PC-9 (cell line): Measurements from ENCODE around the gene STRA6. TPM values are rescaled to one million over a fixed set of nuclear protein-coding genes. Genes with fewer than 3 reads are reported as not detected.

Source experiments
- BruUV-seq: library from RNA; stranded (reverse); fragments of 400-500 nt; replicated peaks from 2 replicates; lab custom pipeline; 2021; lab: Mats Ljungman, UMichigan
- CTCF ChIA-PET: fragments of 300-600 bp; sonication (Branson Sonifier 250); formaldehyde crosslinking; loops from one replicate; lab custom pipeline; 2022; ENCODE audit warnings: antibody characterized with exemption; lab: Charles Lee
- POLR2A ChIA-PET: fragments of 300-600 bp; sonication (Branson Sonifier 250); formaldehyde crosslinking; loops from one replicate; lab custom pipeline; 2022; ENCODE audit warnings: antibody characterized with exemption; ENCODE audit not compliant: unreplicated experiment; lab: Charles Lee
- DNase-seq, 2 experiments: peaks; one replicate each; pipeline versions ENCODE4 v3.0.0 to v3.0.0-alpha.2; 2015 to 2022; ENCODE audit warnings: mixed read lengths in 1 of 2
- H2AFZ ChIP-seq: fragments of 200-600 bp; sonication (generic); 2 replicates; pipeline ENCODE4 v1.8.1; 2017; ENCODE audit warnings: antibody characterized with exemption
- H3F3A ChIP-seq: fragments of 200-600 bp; sonication (generic); 2 replicates; pipeline ENCODE4 v1.8.1; 2017; ENCODE audit warnings: antibody characterized with exemption, mild to moderate bottlenecking, low read depth; ENCODE audit not compliant: insufficient read depth
- H3K27ac ChIP-seq: fragments of 200-600 bp; sonication (generic); 2 replicates; pipeline ENCODE4 v1.6.1; 2016; ENCODE audit warnings: mixed run types
- H3K27me3 ChIP-seq: fragments of 200-600 bp; sonication (generic); 2 replicates; pipeline ENCODE4 v1.6.1; 2016; ENCODE audit warnings: low read depth, mixed run types; ENCODE audit not compliant: insufficient read depth
- H3K36me3 ChIP-seq: fragments of 200-600 bp; sonication (generic); 2 replicates; pipeline ENCODE4 v1.6.1; 2016; ENCODE audit warnings: low read depth, mixed run types
- H3K4me1 ChIP-seq: fragments of 200-600 bp; sonication (generic); replicated peaks from 2 replicates; pipeline ENCODE4 v1.6.1; 2016; ENCODE audit warnings: mixed run types; ENCODE audit not compliant: insufficient read depth
- H3K4me2 ChIP-seq: fragments of 200-600 bp; sonication (generic); 2 replicates; pipeline ENCODE4 v1.6.1; 2017; ENCODE audit warnings: mixed run types
- H3K4me3 ChIP-seq: fragments of 200-600 bp; sonication (generic); 2 replicates; pipeline ENCODE4 v1.6.1; 2016; ENCODE audit warnings: mixed run types
- H3K79me2 ChIP-seq: fragments of 200-600 bp; sonication (generic); 2 replicates; pipeline ENCODE4 v1.6.1; 2017; ENCODE audit warnings: low read depth, mixed run types
- H3K9me2 ChIP-seq: fragments of 200-600 bp; sonication (generic); 2 replicates; pipeline ENCODE4 v1.8.1; 2017; ENCODE audit warnings: mild to moderate bottlenecking; ENCODE audit not compliant: insufficient read depth
- H3K9me3 ChIP-seq: fragments of 200-600 bp; sonication (generic); 2 replicates; pipeline ENCODE4 v1.8.1; 2016; ENCODE audit warnings: low read depth; ENCODE audit not compliant: insufficient read depth
- H4K20me1 ChIP-seq: fragments of 200-600 bp; sonication (generic); 2 replicates; pipeline ENCODE4 v1.8.1; 2017; ENCODE audit not compliant: insufficient read depth
- CTCF ChIP-seq: fragments of 200-600 bp; sonication (generic); conservative IDR thresholded peaks from 2 replicates; pipeline ENCODE4 v1.6.1; 2017; ENCODE audit warnings: mixed run types, antibody characterized with exemption, mild to moderate bottlenecking, moderate library complexity
- EZH2 ChIP-seq: fragments of 200-600 bp; sonication (generic); IDR thresholded peaks from 2 replicates; pipeline ENCODE4 v1.8.0; 2017; ENCODE audit warnings: antibody characterized with exemption, low read depth
- intact Hi-C: fragments of 100-400 bp; cut with micrococcal nuclease; formaldehyde crosslinking; loops from one replicate; pipeline ENCODE4 v1.10.0; 2022; ENCODE audit not compliant: unreplicated experiment
- total RNA-seq: library from RNA; stranded (reverse); gene quantifications from 2 replicates; pipeline ENCODE4 v1.2.3, GENCODE V29; 2021

Gene STRA6
- total RNA-seq, 1 experiment from 2014 or later: 64.9 TPM

GRCh38 chr15:74216949-74217348 is 14.4 kb upstream of the STRA6 start:
- H3K9me2 ChIP-seq: no peaks in the 10 kb centered on the region
- H3K27me3 ChIP-seq: no peaks in the 10 kb centered on the region
- peaks cover 36% of the 10 kb centered on the region for H3F3A ChIP-seq
- peak; percentile 33 to 59 for DNase-seq
- H3K9me3 ChIP-seq: no peaks in the 10 kb centered on the region
- no peaks in the 10 kb centered on the region for H4K20me1 ChIP-seq
- intact Hi-C loops: no loop called here
- no peak overlapping the region for H2AFZ ChIP-seq
- H3K36me3 ChIP-seq: no peaks in the 10 kb centered on the region
- H3K79me2 ChIP-seq: no peaks in the 10 kb centered on the region
- BruUV-seq: no TSS peak
- peak overlapping the region; percentile 48 for H3K4me2 ChIP-seq
- H3K4me3 ChIP-seq: no peak overlapping the region
- ChIA-PET CTCF (no interaction called here), POLR2A (interaction anchor here (0.5 kb wide), 1 partner anchor 14 kb away, joined by 5 read pairs; the partner anchor contains the start of gene STRA6)
- no peak for TF ChIP-seq CTCF
- no peak for TF ChIP-seq EZH2
- peaks cover 51% of the 10 kb centered on the region for H3K4me1 ChIP-seq
- H3K27ac ChIP-seq: no peak overlapping the region

- H3K27me3 ChIP-seq: no peaks in the 10 kb centered on the region
- ChIA-PET CTCF (interaction anchor here (0.7 to 1.5 kb wide), 2 partner anchors 9 to 20 kb away, joined by 3 to 9 read pairs; partner anchors contain the start of gene CCDC33), POLR2A (interaction anchor here (0.5 to 1.0 kb wide), 7 partner anchors 13 to 242 kb away, joined by 3 to 13 read pairs (median 5); partner anchors contain the start of gene STRA6)
- no peak overlapping the region for H2AFZ ChIP-seq
- no peaks in the 10 kb centered on the region for H3K9me2 ChIP-seq
- TF ChIP-seq CTCF (no peak), EZH2 (no peak)
- no TSS peak for BruUV-seq
- DNase-seq: peak; percentile 35 to 83
- H4K20me1 ChIP-seq: no peaks in the 10 kb centered on the region
- peak overlapping the region; percentile 88 for H3K27ac ChIP-seq
- H3K4me1 ChIP-seq: peaks cover 51% of the 10 kb centered on the region
- H3F3A ChIP-seq: peaks cover 36% of the 10 kb centered on the region
- no peaks in the 10 kb centered on the region for H3K79me2 ChIP-seq
- peak overlapping the region; percentile 29; the same call in 1 of the 2 replicates for H3K4me3 ChIP-seq
- no peaks in the 10 kb centered on the region for H3K9me3 ChIP-seq
- H3K4me2 ChIP-seq: peak overlapping the region; percentile 73
- H3K36me3 ChIP-seq: no peaks in the 10 kb centered on the region
- intact Hi-C loops: loop anchor here (1.0 to 2.0 kb wide), 3 partner anchors 15 to 37 kb away; no protein-coding TSS in a partner anchor
These were observed 13.4 kb upstream of the STRA6 start for GRCh38 chr15:74215958-74216357.

GRCh38 chr15:74214324-74215021 is 11.9 kb upstream of the STRA6 start:
- H3K4me2 ChIP-seq: peak overlapping the region; percentile 73
- POLR2A ChIA-PET: interaction anchor here (0.6 to 1.0 kb wide), 5 partner anchors 22 to 401 kb away, joined by 3 to 13 read pairs (median 5); partner anchors contain the start of gene CCDC33
- peaks cover 63% of the 10 kb centered on the region for H3K4me1 ChIP-seq
- H2AFZ ChIP-seq: no peak overlapping the region
- BruUV-seq: no TSS peak
- no peaks in the 10 kb centered on the region for H4K20me1 ChIP-seq
- H3K27ac ChIP-seq: peak overlapping the region; percentile 88
- no peak overlapping the region for H3K4me3 ChIP-seq
- no peaks in the 10 kb centered on the region for H3K27me3 ChIP-seq
- intact Hi-C loops: loop anchor here (1.0 to 2.0 kb wide), 3 partner anchors 14 to 35 kb away; no protein-coding TSS in a partner anchor
- CTCF ChIA-PET: no interaction called here
- no peak for TF ChIP-seq CTCF
- no peak for TF ChIP-seq EZH2
- H3K36me3 ChIP-seq: no peaks in the 10 kb centered on the region
- no peaks in the 10 kb centered on the region for H3K79me2 ChIP-seq
- DNase-seq: no peak
- no peaks in the 10 kb centered on the region for H3K9me2 ChIP-seq
- H3K9me3 ChIP-seq: no peaks in the 10 kb centered on the region
- H3F3A ChIP-seq: peaks cover 31% of the 10 kb centered on the region
